SK-N-SH (cell line): ENCODE data around the gene SKIDA1. TPM values are rescaled to one million over a fixed set of nuclear protein-coding genes. Genes with fewer than 3 reads are reported as not detected.

ENCODE experiments used
- CTCF ChIA-PET: fragments of 300-600, 350-600 bp; formaldehyde crosslinking; extraction: SDS; loops from one replicate; lab custom pipeline; 2021; lab: Yijun Ruan, JAX
- POLR2A ChIA-PET: fragments of 350-600 bp; sonication (Branson Sonifier 250); formaldehyde crosslinking; extraction: SDS; loops from one replicate; lab custom pipeline; 2020; ENCODE audit warnings: antibody characterized with exemption, inconsistent platforms; lab: Yijun Ruan, JAX
- DNase-seq: peaks from one replicate; pipeline ENCODE4 v3.0.0; 2012
- H2AFZ ChIP-seq: fragments of 200-600 bp; sonication (generic); 2 replicates; pipeline ENCODE4 v1.8.1; 2016; ENCODE audit warnings: antibody characterized with exemption, mild to moderate bottlenecking, low read depth
- H3F3A ChIP-seq: fragments of 200-600 bp; sonication (generic); replicated peaks from 2 replicates; pipeline ENCODE3; 2016; ENCODE audit warnings: antibody characterized with exemption, mild to moderate bottlenecking; ENCODE audit not compliant: insufficient read depth
- H3K27ac ChIP-seq, 2 experiments: fragments of 200-500 bp in 1 of 2; fragments of 200-600 bp in 1 of 2; sonication (Bioruptor generic) in 1 of 2; sonication (generic), shearing (Covaris generic) in 1 of 2; 2 replicates each; pipeline versions ENCODE4 v1.5.1 to v1.6.1; 2014 to 2016; ENCODE audit warnings: low read depth in 2 of 2, inconsistent platforms in 1 of 2, low read length in 1 of 2, mild to moderate bottlenecking in 1 of 2, mixed read lengths in 1 of 2
- H3K27me3 ChIP-seq: fragments of 200-600 bp; sonication (generic), shearing (Covaris generic); 2 replicates; pipeline ENCODE4 v1.6.1; 2016; ENCODE audit warnings: mixed run types; ENCODE audit not compliant: insufficient read depth
- H3K36me3 ChIP-seq, 2 experiments: fragments of 200-500 bp in 1 of 2; fragments of 200-600 bp in 1 of 2; sonication (Bioruptor generic) in 1 of 2; sonication (generic) in 1 of 2; replicated peaks in 1 of 2; 2 replicates each; pipeline versions ENCODE3 to v1.5.1; 2014 to 2016; ENCODE audit warnings: low read length in 1 of 2, mild to moderate bottlenecking in 1 of 2; ENCODE audit not compliant: insufficient read depth in 2 of 2, control insufficient read depth in 1 of 2
- H3K4me1 ChIP-seq, 2 experiments: fragments of 200-500 bp in 1 of 2; fragments of 200-600 bp in 1 of 2; sonication (Bioruptor generic) in 1 of 2; sonication (generic), shearing (Covaris generic) in 1 of 2; 2 replicates each; pipeline versions ENCODE4 v1.5.1 to v1.6.1; 2014 to 2016; ENCODE audit warnings: low read depth in 1 of 2, low read length in 1 of 2, mixed run types in 1 of 2; ENCODE audit not compliant: insufficient read depth in 2 of 2, control insufficient read depth in 1 of 2
- H3K4me2 ChIP-seq: fragments of 200-600 bp; sonication (generic), shearing (Covaris generic); 2 replicates; pipeline ENCODE4 v1.6.1; 2017; ENCODE audit warnings: mixed run types
- H3K4me3 ChIP-seq, 2 experiments: fragments of 200-500 bp in 1 of 2; fragments of 200-600 bp in 1 of 2; sonication (Bioruptor generic) in 1 of 2; sonication (generic), shearing (Covaris generic) in 1 of 2; 2 replicates each; pipeline versions ENCODE4 v1.5.1 to v1.8.1; 2014 to 2016; ENCODE audit warnings: low read depth in 2 of 2, inconsistent platforms in 1 of 2, low read length in 1 of 2, mild to moderate bottlenecking in 1 of 2, mixed read lengths in 1 of 2, moderate library complexity in 1 of 2
- H3K79me2 ChIP-seq: fragments of 200-600 bp; sonication (generic); 2 replicates; pipeline ENCODE4 v1.8.1; 2017; ENCODE audit warnings: mild to moderate bottlenecking; ENCODE audit not compliant: insufficient read depth
- H3K9ac ChIP-seq: fragments of 200-600 bp; sonication (generic); 2 replicates; pipeline ENCODE4 v1.6.1; 2017; ENCODE audit warnings: mixed run types
- H3K9me2 ChIP-seq: fragments of 200-600 bp; sonication (generic); 2 replicates; pipeline ENCODE4 v1.6.1; 2017; ENCODE audit warnings: mixed run types
- H3K9me3 ChIP-seq: fragments of 200-600 bp; sonication (generic); 2 replicates; pipeline ENCODE4 v1.6.1; 2017; ENCODE audit warnings: mixed run types, mild to moderate bottlenecking, moderate library complexity
- H4K20me1 ChIP-seq: fragments of 200-600 bp; sonication (generic); 2 replicates; pipeline ENCODE4 v1.6.1; 2017; ENCODE audit warnings: mild to moderate bottlenecking, mixed run types; ENCODE audit not compliant: insufficient read depth
- CTCF ChIP-seq: fragments of 200-600 bp; sonication (generic); IDR thresholded peaks from 2 replicates; pipeline ENCODE4 v1.6.1; 2017; ENCODE audit warnings: antibody characterized with exemption, mild to moderate bottlenecking, moderate library complexity
- FOSL2 ChIP-seq: IDR thresholded peaks from 2 replicates; pipeline ENCODE4 v1.4.0; 2012; ENCODE audit warnings: low read depth, mild to moderate bottlenecking, moderate library complexity, borderline replicate concordance
- IRF3 ChIP-seq: fragments of 150-350 bp; IDR thresholded peaks from 2 replicates; pipeline ENCODE4 v1.6.1; 2016; ENCODE audit warnings: mild to moderate bottlenecking, low read depth, low read length
- MAX ChIP-seq: IDR thresholded peaks from 2 replicates; pipeline ENCODE4 v1.4.0; 2012; ENCODE audit warnings: low read depth
- MEF2A ChIP-seq: IDR thresholded peaks from 2 replicates; pipeline ENCODE4 v1.4.0; 2012; ENCODE audit warnings: low read depth, borderline replicate concordance
- NFIC ChIP-seq: IDR thresholded peaks from 2 replicates; pipeline ENCODE4 v1.4.0; 2012; ENCODE audit warnings: borderline replicate concordance
- PBX3 ChIP-seq: IDR thresholded peaks from 2 replicates; pipeline ENCODE4; 2012
- RXRA ChIP-seq: IDR thresholded peaks from 2 replicates; pipeline ENCODE4 v1.4.0; 2012; ENCODE audit warnings: low read depth, mild to moderate bottlenecking, borderline replicate concordance
- SIN3A ChIP-seq: IDR thresholded peaks from 2 replicates; pipeline ENCODE4 v1.6.1; 2012; ENCODE audit warnings: low read depth, mild to moderate bottlenecking, low read length, moderate library complexity, borderline replicate concordance
- TAF1 ChIP-seq: IDR thresholded peaks from 2 replicates; pipeline ENCODE4 v1.6.1; 2012; ENCODE audit warnings: low read depth, mild to moderate bottlenecking, low read length, moderate library complexity, borderline replicate concordance
- TEAD4 ChIP-seq: IDR thresholded peaks from 2 replicates; pipeline ENCODE4 v1.4.0; 2012; ENCODE audit warnings: mild to moderate bottlenecking, borderline replicate concordance; ENCODE audit not compliant: insufficient read depth
- ZBTB33 ChIP-seq: IDR thresholded peaks from 2 replicates; pipeline ENCODE4 v1.4.0; 2012; ENCODE audit warnings: low read depth, borderline replicate concordance
- WGBS: methylation state at CpG from one replicate; pipeline ENCODE4 v1.1.6; 2017; ENCODE audit warnings: low lambda C conversion rate; 5-methylcytosine and 5-hydroxymethylcytosine counted together
- polyA plus RNA-seq, 3 experiments: library from polyadenylated mRNA; depleted of rRNA; stranded (reverse); fragments of >200 nt; gene quantifications; 2 replicates each; pipeline ENCODE4 v1.2.3, GENCODE V29; 2012

The SKIDA1 gene
- polyA plus RNA-seq, 1 of the 3 experiments (the other 2 are of a cell fraction): 0.38 TPM

- TF ChIP-seq MAX: peak; percentile 43
- TF ChIP-seq MEF2A: no peak
- TF ChIP-seq NFIC: peak; percentile 14; the same call in 1 of the 2 replicates
- TF ChIP-seq PBX3: no peak
- no peak; the same call in 1 of the 2 replicates for TF ChIP-seq RXRA
- peak; percentile 7; the same call in 1 of the 2 replicates for TF ChIP-seq TEAD4
- no peak for TF ChIP-seq ZBTB33
Measured at GRCh38 chr10:21526188-21526859, 842 bp upstream of the SKIDA1 start (continued).

GRCh38 chr10:21524526-21525366 lies 736 bp downstream of the SKIDA1 start:
- ChIA-PET CTCF (interaction anchor here (0.6 to 11.1 kb wide), 4 partner anchors 8 to 255 kb away, joined by 3 to 101 read pairs (median 8); no protein-coding TSS in a partner anchor), POLR2A (interaction anchor here (0.6 to 3.1 kb wide), 9 partner anchors 9 to 230 kb away, joined by 3 to 26 read pairs (median 5); partner anchors contain the start of gene MLLT10)
- Histone ChIP-seq H3K79me2 (peaks cover 18% of the 10 kb centered on the region), H3K9ac (peak overlapping the region; percentile 94), H3F3A (peaks cover 53% of the 10 kb centered on the region), H3K27me3 (no peaks in the 10 kb centered on the region), H3K4me3 (peak overlapping the region; percentile 70 to 76), H3K9me2 (no peaks in the 10 kb centered on the region), H2AFZ (peak overlapping the region; percentile 86), H3K9me3 (no peaks in the 10 kb centered on the region), H3K36me3 (no peaks in the 10 kb centered on the region), H3K27ac (peak overlapping the region; percentile 98 to 99), H3K4me1 (peaks cover 28 to 37% of the 10 kb centered on the region in 2 experiments; a peak in 3 of 4 replicates), H3K4me2 (peak overlapping the region; percentile 93), H4K20me1 (no peaks in the 10 kb centered on the region)
- WGBS: 6% methylated on average over 23 of the region's 23 CpGs
- DNase-seq: no peak
- TF ChIP-seq FOSL2 (0 out of 2 replicates have a peak, but pooled peaks have one; percentile 7), CTCF (no peak), TAF1 (no peak), IRF3 (no peak), SIN3A (0 out of 2 replicates have a peak, but pooled peaks have one; percentile 14)
